T-cell (primary cell): Measurements from ENCODE around the gene UBE2E2. TPM values are rescaled to one million over a fixed set of nuclear protein-coding genes. Genes with fewer than 3 reads are reported as not detected.

Experiments used
- ATAC-seq, 4 experiments: fragments of 200-7000 bp in 3 of 4; fragments of 150-1000 bp in 1 of 4; cut with Tn5 transposase; replicated peaks in 1 of 4; 1 replicate in 3 of 4; 2 replicates in 1 of 4; pipeline ENCODE4 v1.10.0; 2021; ENCODE audit warnings: moderate library complexity in 3 of 4, mild to moderate bottlenecking in 2 of 4, moderate number of reproducible peaks in 1 of 4
- CTCF ChIA-PET, 2 donors: fragments of 300-600 bp; sonication (Branson Sonifier 250); formaldehyde crosslinking; loops; one replicate each; lab custom pipeline; 2022; ENCODE audit warnings: antibody characterized with exemption in 2 of 2; lab: Charles Lee
- POLR2A ChIA-PET, 2 donors: fragments of 300-600 bp; sonication (Branson Sonifier 250); formaldehyde crosslinking; loops; one replicate each; lab custom pipeline; 2022; ENCODE audit warnings: antibody characterized with exemption in 2 of 2; lab: Charles Lee
- DNase-seq, 35 experiments: peaks; one replicate each; pipeline versions ENCODE4 v3.0.0 to v3.0.0-alpha.2; 2013 to 2023
- H3K27ac ChIP-seq: one replicate; pipeline ENCODE4 v1.5.1; 2013; ENCODE audit warnings: low read length
- H3K27me3 ChIP-seq, 2 experiments: replicated peaks in 1 of 2; 1 replicate in 1 of 2; 2 replicates in 1 of 2; pipeline versions ENCODE4 v1.6.1 to v1.7.0; 2013; ENCODE audit warnings: low read length in 1 of 2, mixed read lengths in 1 of 2; ENCODE audit not compliant: control insufficient read depth in 2 of 2, insufficient read depth in 2 of 2; ENCODE audit errors: extremely low read depth in 1 of 2
- H3K36me3 ChIP-seq, 2 donors: 1 replicate in 1 of 2; 2 replicates in 1 of 2; pipeline versions ENCODE4 v1.6.1 to v1.7.0; 2013; ENCODE audit warnings: low read length in 1 of 2; ENCODE audit not compliant: control insufficient read depth in 2 of 2, insufficient read depth in 1 of 2; ENCODE audit errors: extremely low read depth in 1 of 2
- H3K4me1 ChIP-seq, 2 experiments: 1 replicate in 1 of 2; 2 replicates in 1 of 2; pipeline versions ENCODE4 v1.6.1 to v1.7.0; 2013; ENCODE audit warnings: low read length in 2 of 2, mixed read lengths in 1 of 2; ENCODE audit not compliant: insufficient read depth in 2 of 2, control insufficient read depth in 1 of 2; ENCODE audit errors: extremely low read depth in 1 of 2
- H3K4me3 ChIP-seq, 2 donors: 1 replicate in 1 of 2; 2 replicates in 1 of 2; pipeline versions ENCODE4 v1.5.1 to v1.7.0; 2013; ENCODE audit warnings: mild to moderate bottlenecking in 2 of 2, low read length in 1 of 2, moderate library complexity in 1 of 2; ENCODE audit not compliant: control insufficient read depth in 1 of 2; ENCODE audit errors: extremely low read depth in 1 of 2
- H3K9me3 ChIP-seq: 2 replicates; pipeline ENCODE4 v1.7.0; 2013
- H3K27ac Mint-ChIP-seq, 2 donors: one replicate each; pipeline ENCODE4 v1.8.0; 2020 to 2021; ENCODE audit warnings: mild to moderate bottlenecking in 2 of 2, mixed read lengths in 2 of 2
- H3K27me3 Mint-ChIP-seq, 2 donors: one replicate each; pipeline ENCODE4 v1.8.0; 2021 to 2022; ENCODE audit warnings: mixed read lengths in 2 of 2
- H3K36me3 Mint-ChIP-seq: one replicate; pipeline ENCODE4 v1.8.0; 2021; ENCODE audit warnings: mixed read lengths
- H3K4me1 Mint-ChIP-seq, 3 donors: one replicate each; pipeline ENCODE4 v1.8.0; 2020 to 2022; ENCODE audit warnings: mixed read lengths in 3 of 3, mild to moderate bottlenecking in 1 of 3
- H3K4me3 Mint-ChIP-seq, 3 donors: one replicate each; pipeline ENCODE4 v1.8.0; 2020 to 2022; ENCODE audit warnings: mild to moderate bottlenecking in 3 of 3, mixed read lengths in 3 of 3, moderate library complexity in 3 of 3
- H3K9me3 Mint-ChIP-seq, 3 donors: one replicate each; pipeline ENCODE4 v1.8.0; 2020 to 2022; ENCODE audit warnings: mixed read lengths in 3 of 3
- WGBS: methylation state at CpG from one replicate; pipeline ENCODE4 v1.1.5; 2013; ENCODE audit warnings: missing lambda C conversion rate; ENCODE audit not compliant: insufficient coverage; 5-methylcytosine and 5-hydroxymethylcytosine counted together
- total RNA-seq, 35 experiments: library from RNA in 6 of 35; stranded (reverse) in 6 of 35; fragments of 120-200 nt in 1 of 35; gene quantifications; one replicate each; pipeline versions ENCODE4 v1.2.1 to v1.2.4 and lab custom pipeline; 2013 to 2026

The UBE2E2 gene
- total RNA-seq, 5 donors from 2014 or later (not counting 1 experiment from before 2014, with no cell fraction given) = 7.2 to 17.6 (median 7.5) TPM

DNA sequence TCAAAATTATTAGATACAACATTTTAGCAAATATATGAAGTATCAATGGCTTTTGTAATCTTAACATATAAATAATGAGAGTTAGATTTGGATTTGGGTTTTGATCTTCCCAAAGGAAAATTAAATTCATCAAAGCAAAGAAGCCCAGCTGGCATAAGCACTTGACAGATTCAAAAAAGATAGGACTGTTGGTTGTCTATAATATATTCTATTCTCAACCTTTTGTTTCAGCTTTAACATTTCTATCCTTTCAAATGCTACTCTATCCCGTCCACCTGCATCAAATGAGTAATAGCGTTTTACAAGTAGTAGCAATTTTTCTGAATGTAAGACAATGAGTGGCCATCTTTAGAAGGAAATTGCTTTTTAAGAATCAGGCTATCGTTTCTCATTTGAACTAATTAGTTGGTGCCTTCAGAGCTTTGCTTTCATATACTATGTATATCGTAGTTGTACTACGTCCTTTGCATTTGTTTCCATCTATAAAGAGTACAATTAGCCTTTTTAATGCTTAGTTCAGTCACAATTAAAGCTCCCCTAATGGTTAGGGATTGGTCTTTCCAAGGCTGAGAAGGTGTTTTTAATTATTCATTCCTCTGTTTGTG lies 278.0 kb downstream of the UBE2E2 start:
- no peaks in the 10 kb centered on the region for H3K36me3 ChIP-seq
- no peaks in the 10 kb centered on the region for H3K4me1 Mint-ChIP-seq
- no peaks in the 10 kb centered on the region for H3K4me1 ChIP-seq
- peaks cover 2% of the 10 kb centered on the region for H3K9me3 ChIP-seq
- ATAC-seq (no peak), DNase-seq (no peak)
- ChIA-PET CTCF (no interaction called here), POLR2A (no interaction called here)
- no peak overlapping the region for H3K4me3 ChIP-seq
- H3K9me3 Mint-ChIP-seq = peaks cover 14 to 23% (median 16%) of the 10 kb centered on the region in 3 donors
- peaks cover 8% of the 10 kb centered on the region for H3K36me3 Mint-ChIP-seq
- H3K27ac Mint-ChIP-seq = no peak overlapping the region
- H3K27ac ChIP-seq = no peak overlapping the region
- no peak overlapping the region for H3K4me3 Mint-ChIP-seq
- WGBS = 100% methylated on average over 1 of the region's 5 CpGs
- H3K27me3 ChIP-seq = no peaks in the 10 kb centered on the region
- H3K27me3 Mint-ChIP-seq = no peaks in the 10 kb centered on the region

DNA sequence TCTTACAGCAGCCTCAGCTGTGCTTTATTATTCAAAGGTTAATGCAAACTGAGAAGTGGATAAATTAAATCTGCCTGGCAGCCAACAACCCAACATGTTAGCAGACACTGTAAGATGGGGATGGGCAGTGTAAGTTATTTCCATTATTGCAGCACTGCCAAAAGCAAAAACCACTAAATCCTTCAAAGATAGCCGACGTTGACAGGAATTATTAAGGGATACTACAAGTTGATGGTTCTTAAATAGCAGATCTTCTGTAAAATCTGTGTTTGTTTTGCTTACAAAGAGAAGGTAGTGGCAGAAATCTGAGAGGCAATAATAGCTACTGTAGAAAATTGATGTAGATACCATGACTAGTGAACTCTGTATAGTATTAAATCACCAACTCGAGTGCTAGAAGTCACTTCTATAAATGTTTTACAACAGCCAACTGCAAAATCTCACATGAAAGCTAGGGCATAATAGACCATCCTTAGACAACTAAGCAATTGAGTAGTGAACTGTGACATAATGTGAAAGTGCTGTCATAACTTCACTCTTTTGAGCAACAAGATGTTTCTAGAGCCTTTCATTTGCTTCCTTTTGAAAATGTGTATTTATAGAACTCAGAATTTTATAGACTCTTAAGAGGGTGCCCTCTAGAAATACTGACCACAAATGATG lies 278.6 kb downstream of the UBE2E2 start:
- no CpG with 5 or more reads among the region's 3 CpGs for WGBS
- Mint-ChIP-seq H3K27me3 (no peaks in the 10 kb centered on the region), H3K36me3 (peaks cover 8% of the 10 kb centered on the region), H3K4me3 (no peak overlapping the region), H3K27ac (no peak overlapping the region), H3K9me3 (peaks cover 14 to 26% (median 18%) of the 10 kb centered on the region in 3 donors), H3K4me1 (no peaks in the 10 kb centered on the region)
- no peak overlapping the region for H3K4me3 ChIP-seq
- no peak overlapping the region for H3K27ac ChIP-seq
- CTCF ChIA-PET = no interaction called here
- no peaks in the 10 kb centered on the region for H3K36me3 ChIP-seq
- no peaks in the 10 kb centered on the region for H3K4me1 ChIP-seq
- peaks cover 2% of the 10 kb centered on the region for H3K9me3 ChIP-seq
- DNase-seq (no peak), ATAC-seq (no peak)
- H3K27me3 ChIP-seq = no peaks in the 10 kb centered on the region
- POLR2A ChIA-PET = no interaction called here

DNA sequence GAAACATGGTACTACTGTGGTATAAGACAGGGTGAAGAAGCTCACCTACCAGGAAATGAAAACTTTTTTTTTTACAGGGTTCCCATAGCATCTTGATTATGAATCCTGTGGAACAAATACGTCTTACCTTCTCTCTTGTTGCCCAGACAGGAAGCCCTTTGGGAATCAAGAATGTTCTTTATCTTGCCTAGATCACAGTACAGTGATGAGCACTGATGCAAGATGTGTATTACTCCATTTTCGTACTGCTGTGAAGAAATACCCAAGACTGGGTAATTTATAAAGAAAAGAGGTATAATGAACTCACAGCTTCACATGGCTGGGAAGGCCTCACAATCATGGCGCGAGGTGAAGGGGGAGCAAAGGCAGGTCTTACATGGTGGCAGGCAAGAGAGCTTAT lies 281.3 kb downstream of the UBE2E2 start:
- Histone ChIP-seq H3K4me1 (no peaks in the 10 kb centered on the region), H3K36me3 (no peaks in the 10 kb centered on the region), H3K27ac (no peak overlapping the region), H3K27me3 (peaks cover 0 to 4% of the 10 kb centered on the region in 2 experiments), H3K9me3 (no peaks in the 10 kb centered on the region), H3K4me3 (no peak overlapping the region)
- CTCF ChIA-PET = interaction anchor here in 1 of 2 donors (0.7 kb wide), 1 partner anchor 572 kb away, joined by 5 read pairs; no protein-coding TSS in a partner anchor
- Mint-ChIP-seq H3K27me3 (no peaks in the 10 kb centered on the region), H3K36me3 (peaks cover 3% of the 10 kb centered on the region), H3K27ac (no peak overlapping the region), H3K4me1 (no peaks in the 10 kb centered on the region), H3K9me3 (peaks cover 8 to 14% (median 11%) of the 10 kb centered on the region in 3 donors), H3K4me3 (no peak overlapping the region)
- POLR2A ChIA-PET = interaction anchor here in 1 of 2 donors (0.6 kb wide), 1 partner anchor 64 kb away, joined by 3 read pairs; no protein-coding TSS in a partner anchor
- ATAC-seq = no peak
- WGBS = 100% methylated on average over 3 of the region's 4 CpGs
- no peak for DNase-seq

DNA sequence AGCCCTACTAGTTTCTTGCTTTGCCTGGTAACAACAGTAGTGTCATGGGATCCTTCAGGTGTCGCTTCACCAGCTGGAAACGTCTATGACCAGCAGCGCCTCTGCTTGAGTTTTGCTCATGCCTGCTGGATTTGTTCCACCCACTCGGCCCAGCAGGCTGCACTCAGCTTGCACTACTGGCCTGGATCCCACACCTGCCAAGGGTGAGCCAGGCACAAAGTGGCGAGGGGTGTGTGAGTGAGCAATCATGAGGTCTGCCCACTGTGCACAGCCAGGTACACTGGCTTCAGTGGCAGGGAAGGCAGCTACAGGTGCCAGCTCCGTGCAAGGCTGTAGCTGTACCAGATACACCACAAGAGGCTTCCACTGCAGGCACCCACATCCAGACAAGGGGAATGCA lies 282.8 kb downstream of the UBE2E2 start:
- Mint-ChIP-seq H3K27me3 (no peaks in the 10 kb centered on the region), H3K4me3 (no peak overlapping the region), H3K9me3 (peaks cover 8 to 14% (median 11%) of the 10 kb centered on the region in 3 donors), H3K36me3 (peaks cover 3% of the 10 kb centered on the region), H3K27ac (no peak overlapping the region), H3K4me1 (no peaks in the 10 kb centered on the region)
- ChIA-PET POLR2A (no interaction called here), CTCF (no interaction called here)
- DNase-seq (no peak), ATAC-seq (no peak)
- Histone ChIP-seq H3K27me3 (peaks cover 0 to 4% of the 10 kb centered on the region in 2 experiments), H3K9me3 (no peaks in the 10 kb centered on the region), H3K27ac (no peak overlapping the region), H3K36me3 (no peaks in the 10 kb centered on the region), H3K4me1 (no peaks in the 10 kb centered on the region), H3K4me3 (no peak overlapping the region)
- 89% methylated on average over 6 of the region's 6 CpGs for WGBS

DNA sequence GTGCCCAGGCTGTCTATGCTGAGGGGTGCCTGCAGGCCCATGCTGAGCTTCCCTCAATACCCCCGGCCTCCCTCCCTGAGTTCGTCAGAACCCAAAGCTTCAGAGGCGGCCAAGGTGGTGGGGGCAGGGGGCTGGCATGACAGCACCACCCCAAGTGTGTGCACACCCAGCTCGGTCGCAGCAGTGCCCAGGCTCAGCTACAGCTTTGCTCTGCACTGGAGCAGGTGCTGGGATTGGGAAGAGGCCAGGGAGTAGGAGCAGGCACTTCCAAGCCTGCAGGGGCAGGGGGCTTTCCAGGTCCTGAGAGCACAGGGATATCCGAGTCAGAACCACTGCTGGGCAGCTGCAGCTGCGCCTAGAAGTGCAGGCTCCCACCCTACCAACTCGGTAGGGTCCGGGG lies 283.9 kb downstream of the UBE2E2 start:
- Histone ChIP-seq H3K36me3 (no peaks in the 10 kb centered on the region), H3K27me3 (peaks cover 0 to 4% of the 10 kb centered on the region in 2 experiments), H3K27ac (no peak overlapping the region), H3K4me3 (no peak overlapping the region), H3K9me3 (no peaks in the 10 kb centered on the region), H3K4me1 (no peaks in the 10 kb centered on the region)
- ChIA-PET POLR2A (no interaction called here), CTCF (no interaction called here)
- no peak for DNase-seq
- Mint-ChIP-seq H3K4me1 (no peaks in the 10 kb centered on the region), H3K27me3 (no peaks in the 10 kb centered on the region), H3K36me3 (peaks cover 3% of the 10 kb centered on the region), H3K4me3 (no peak overlapping the region), H3K27ac (no peak overlapping the region), H3K9me3 (peaks cover 8 to 14% (median 11%) of the 10 kb centered on the region in 3 donors)
- no peak for ATAC-seq
- 89% methylated on average over 9 of the region's 9 CpGs for WGBS

DNA sequence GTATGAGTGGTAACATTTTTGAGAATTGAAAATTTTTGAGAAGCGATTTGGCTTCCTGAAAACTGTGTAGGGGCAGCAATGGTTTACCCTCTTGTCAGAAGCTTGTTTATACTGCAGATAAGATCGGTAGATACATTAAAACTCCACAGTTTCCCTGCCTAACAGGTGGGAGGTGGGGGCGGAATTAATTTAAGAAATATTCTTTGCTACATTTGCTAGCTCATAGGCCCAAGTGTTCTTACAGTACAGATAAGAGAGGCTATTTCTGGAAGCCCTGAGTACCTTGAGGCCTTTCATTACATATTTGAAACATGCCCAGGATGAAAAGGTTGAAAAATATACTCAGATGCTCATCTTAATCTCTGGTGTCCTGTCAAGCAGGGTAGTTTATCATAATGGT lies 285.5 kb downstream of the UBE2E2 start:
- H3K4me3 ChIP-seq = no peak overlapping the region
- H3K27me3 Mint-ChIP-seq = no peaks in the 10 kb centered on the region
- H3K4me1 ChIP-seq = no peaks in the 10 kb centered on the region
- DNase-seq = no peak
- ATAC-seq = no peak
- no peaks in the 10 kb centered on the region for H3K36me3 ChIP-seq
- ChIA-PET CTCF (no interaction called here), POLR2A (no interaction called here)
- H3K4me1 Mint-ChIP-seq = no peaks in the 10 kb centered on the region
- no peak overlapping the region for H3K4me3 Mint-ChIP-seq
- no peak overlapping the region for H3K27ac Mint-ChIP-seq
- H3K9me3 Mint-ChIP-seq = peaks cover 8 to 14% (median 11%) of the 10 kb centered on the region in 3 donors
- H3K27ac ChIP-seq = no peak overlapping the region
- H3K9me3 ChIP-seq = no peaks in the 10 kb centered on the region
- no CpG with 5 or more reads among the region's 3 CpGs for WGBS
- H3K27me3 ChIP-seq = peaks cover 0 to 4% of the 10 kb centered on the region in 2 experiments
- H3K36me3 Mint-ChIP-seq = peaks cover 3% of the 10 kb centered on the region
